ENCODE results near the gene ZNF236. TPM values are rescaled to one million over a fixed set of nuclear protein-coding genes. Genes with fewer than 3 reads are reported as not detected.

ZNF236 gene
- total RNA-seq, 1 experiment from 2014 or later, result 14.9 TPM

- Mint-ChIP-seq H3K4me1 (ENCODE audit: low read depth, unreplicated experiment) (no peaks in the 10 kb centered on the region), H3K9me3 (ENCODE audit: unreplicated experiment) (no peaks in the 10 kb centered on the region), H3K36me3 (ENCODE audit: insufficient read depth, unreplicated experiment) (no peaks in the 10 kb centered on the region), H3K27ac (ENCODE audit: unreplicated experiment) (no peak overlapping the region), H3K27me3 (ENCODE audit: insufficient read depth, unreplicated experiment) (no peaks in the 10 kb centered on the region), H3K4me3 (ENCODE audit: unreplicated experiment) (no peak overlapping the region)
- DNase-seq, result no peak
- TF ChIP-seq, protein P1, sequence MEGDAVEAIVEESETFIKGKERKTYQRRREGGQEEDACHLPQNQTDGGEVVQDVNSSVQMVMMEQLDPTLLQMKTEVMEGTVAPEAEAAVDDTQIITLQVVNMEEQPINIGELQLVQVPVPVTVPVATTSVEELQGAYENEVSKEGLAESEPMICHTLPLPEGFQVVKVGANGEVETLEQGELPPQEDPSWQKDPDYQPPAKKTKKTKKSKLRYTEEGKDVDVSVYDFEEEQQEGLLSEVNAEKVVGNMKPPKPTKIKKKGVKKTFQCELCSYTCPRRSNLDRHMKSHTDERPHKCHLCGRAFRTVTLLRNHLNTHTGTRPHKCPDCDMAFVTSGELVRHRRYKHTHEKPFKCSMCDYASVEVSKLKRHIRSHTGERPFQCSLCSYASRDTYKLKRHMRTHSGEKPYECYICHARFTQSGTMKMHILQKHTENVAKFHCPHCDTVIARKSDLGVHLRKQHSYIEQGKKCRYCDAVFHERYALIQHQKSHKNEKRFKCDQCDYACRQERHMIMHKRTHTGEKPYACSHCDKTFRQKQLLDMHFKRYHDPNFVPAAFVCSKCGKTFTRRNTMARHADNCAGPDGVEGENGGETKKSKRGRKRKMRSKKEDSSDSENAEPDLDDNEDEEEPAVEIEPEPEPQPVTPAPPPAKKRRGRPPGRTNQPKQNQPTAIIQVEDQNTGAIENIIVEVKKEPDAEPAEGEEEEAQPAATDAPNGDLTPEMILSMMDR (IDR thresholded peaks at IDR 0.05; ENCODE audit: insufficient read depth in 1 of 2, low read depth in 1 of 2, low read length in 1 of 2, severe bottlenecking in 1 of 2, unreplicated experiment in 1 of 2), result no peak
- H3K27me3 ChIP-seq (replicated peaks; ENCODE audit: control insufficient read depth, insufficient read depth, low read length), result no peaks in the 10 kb centered on the region
- ChIA-PET CTCF (no interaction called here), POLR2A (no interaction called here)
- H3K4me3 ChIP-seq (ENCODE audit: low read depth, low read length), result no peak overlapping the region
- intact Hi-C loops (cut with micrococcal nuclease; ENCODE audit: unreplicated experiment), result no loop called here
- H3K36me3 ChIP-seq (ENCODE audit: control insufficient read depth, insufficient read depth, low read length), result no peaks in the 10 kb centered on the region
- BruUV-seq (replicated peaks), result no TSS peak
- no peaks in the 10 kb centered on the region for H3K9me3 ChIP-seq
- H3K4me1 ChIP-seq, result 0 out of 2 replicates have a peak, but pooled peaks cover 4% of the 10 kb centered on the region
Observed at GRCh38 chr18:76996429-76996828, 174.1 kb downstream of the ZNF236 start.

- intact Hi-C loops (cut with micrococcal nuclease; ENCODE audit: unreplicated experiment), result no loop called here
- 0 out of 2 replicates have a peak, but pooled peaks cover 4% of the 10 kb centered on the region for H3K4me1 ChIP-seq
- no peak overlapping the region for H3K27ac Mint-ChIP-seq (ENCODE audit: unreplicated experiment)
- H3K4me3 ChIP-seq (ENCODE audit: low read depth, low read length), result no peak overlapping the region
- no peaks in the 10 kb centered on the region for H3K4me1 Mint-ChIP-seq (ENCODE audit: low read depth, unreplicated experiment)
- H3K27me3 ChIP-seq (replicated peaks; ENCODE audit: control insufficient read depth, insufficient read depth, low read length), result no peaks in the 10 kb centered on the region
- TF ChIP-seq, protein P1 (IDR thresholded peaks at IDR 0.05; ENCODE audit: insufficient read depth in 1 of 2, low read depth in 1 of 2, low read length in 1 of 2, severe bottlenecking in 1 of 2, unreplicated experiment in 1 of 2), result no peak
- no peaks in the 10 kb centered on the region for H3K27me3 Mint-ChIP-seq (ENCODE audit: insufficient read depth, unreplicated experiment)
- POLR2A ChIA-PET, result no interaction called here
- DNase-seq, result no peak
- H3K36me3 Mint-ChIP-seq (ENCODE audit: insufficient read depth, unreplicated experiment), result no peaks in the 10 kb centered on the region
- CTCF ChIA-PET, result no interaction called here
- H3K4me3 Mint-ChIP-seq (ENCODE audit: unreplicated experiment), result no peak overlapping the region
- no peaks in the 10 kb centered on the region for H3K9me3 Mint-ChIP-seq (ENCODE audit: unreplicated experiment)
- no peaks in the 10 kb centered on the region for H3K9me3 ChIP-seq
- no TSS peak for BruUV-seq (replicated peaks)
- no peaks in the 10 kb centered on the region for H3K36me3 ChIP-seq (ENCODE audit: control insufficient read depth, insufficient read depth, low read length)
Observed at GRCh38 chr18:76997951-76998808, 175.8 kb downstream of the ZNF236 start.

DNA sequence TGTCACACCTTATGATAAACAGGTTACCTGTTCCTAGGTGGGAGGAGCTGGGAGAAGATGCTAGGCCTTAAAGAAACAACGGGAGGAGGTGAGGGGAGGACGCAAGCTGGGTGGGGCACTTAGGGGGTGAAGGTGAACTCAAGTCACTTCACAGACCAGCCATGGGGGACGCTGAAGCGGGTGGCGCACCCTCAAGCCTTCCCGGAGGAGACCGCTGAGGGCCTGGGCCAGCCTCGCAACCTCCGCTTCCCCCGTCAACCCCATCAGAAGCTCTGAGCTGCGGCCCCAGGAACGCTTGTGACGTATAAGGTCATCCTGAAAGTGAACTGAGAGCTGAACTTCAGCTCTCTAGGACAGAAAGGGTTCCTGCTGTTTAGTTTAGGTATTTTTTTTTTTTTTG lies 176.7 kb downstream of the ZNF236 start:
- H3K4me3 ChIP-seq (ENCODE audit: low read depth, low read length), result no peak overlapping the region
- Mint-ChIP-seq H3K36me3 (ENCODE audit: insufficient read depth, unreplicated experiment) (no peaks in the 10 kb centered on the region), H3K4me1 (ENCODE audit: low read depth, unreplicated experiment) (no peaks in the 10 kb centered on the region), H3K9me3 (ENCODE audit: unreplicated experiment) (no peaks in the 10 kb centered on the region), H3K27me3 (ENCODE audit: insufficient read depth, unreplicated experiment) (no peaks in the 10 kb centered on the region), H3K27ac (ENCODE audit: unreplicated experiment) (no peak overlapping the region), H3K4me3 (ENCODE audit: unreplicated experiment) (no peak overlapping the region)
- intact Hi-C loops (cut with micrococcal nuclease; ENCODE audit: unreplicated experiment), result no loop called here
- H3K9me3 ChIP-seq, result no peaks in the 10 kb centered on the region
- CTCF ChIA-PET, result no interaction called here
- TF ChIP-seq, protein P1 (IDR thresholded peaks at IDR 0.05; ENCODE audit: insufficient read depth in 1 of 2, low read depth in 1 of 2, low read length in 1 of 2, severe bottlenecking in 1 of 2, unreplicated experiment in 1 of 2), result no peak
- BruUV-seq (replicated peaks), result no TSS peak
- 0 out of 2 replicates have a peak, but pooled peaks cover 4% of the 10 kb centered on the region for H3K4me1 ChIP-seq
- H3K27me3 ChIP-seq (replicated peaks; ENCODE audit: control insufficient read depth, insufficient read depth, low read length), result no peaks in the 10 kb centered on the region
- no peak for DNase-seq
- POLR2A ChIA-PET, result no interaction called here
- H3K36me3 ChIP-seq (ENCODE audit: control insufficient read depth, insufficient read depth, low read length), result no peaks in the 10 kb centered on the region
